Ovary (tissue), 9 donors: Measurements from ENCODE around the gene PSMG3. TPM values are rescaled to one million over a fixed set of nuclear protein-coding genes. Genes with fewer than 3 reads are reported as not detected.

Experiments
- DNase-seq, 5 donors: peaks; one replicate each; pipeline ENCODE4 v3.0.0-alpha.2; 2019 to 2020
- H3K27ac ChIP-seq, 2 donors: fragments of 200-600 bp; one replicate each; pipeline versions ENCODE4 v1.5.1 to v1.8.0; 2019 to 2022
- H3K27me3 ChIP-seq: fragments of 200-600 bp; one replicate; pipeline ENCODE4 v1.8.0; 2022
- H3K36me3 ChIP-seq: fragments of 200-600 bp; sonication (generic); one replicate; pipeline ENCODE4 v1.5.1; 2019
- H3K4me1 ChIP-seq: one replicate; pipeline ENCODE4 v1.8.1; 2013; ENCODE audit warnings: mild to moderate bottlenecking, moderate library complexity; ENCODE audit not compliant: insufficient read depth
- H3K4me3 ChIP-seq: fragments of 200-600 bp; sonication (generic); one replicate; pipeline ENCODE4 v1.5.1; 2017
- H3K9me3 ChIP-seq, 2 donors: fragments of 200-600 bp in 1 of 2; sonication (generic) in 1 of 2; one replicate each; pipeline versions ENCODE4 v1.5.1 to v1.8.1; 2013 to 2019; ENCODE audit warnings: mild to moderate bottlenecking in 1 of 2, moderate library complexity in 1 of 2
- CTCF ChIP-seq, 3 donors: fragments of 450-650 bp in 2 of 3; fragments of 200-600 bp in 1 of 3; IDR thresholded peaks; one replicate each; pipeline versions ENCODE4 v1.5.1 to v1.8.0; 2016 to 2022; ENCODE audit warnings: antibody characterized with exemption in 3 of 3, mild to moderate bottlenecking in 1 of 3
- EP300 ChIP-seq: sonication (generic); formaldehyde crosslinking; IDR thresholded peaks from one replicate; pipeline ENCODE4 v1.6.1; 2017; ENCODE audit warnings: antibody characterized with exemption
- POLR2A ChIP-seq: fragments of 450-650 bp; IDR thresholded peaks from one replicate; pipeline ENCODE4 v1.6.1; 2017; ENCODE audit warnings: antibody characterized with exemption, mild to moderate bottlenecking, moderate library complexity
- WGBS, 3 donors: extraction: QIAGEN DNeasy Blood & Tissue Kit in 1 of 3; methylation state at CpG; one replicate each; pipeline versions ENCODE4 v1.1.5 to v1.1.7; 2013 to 2017; 5-methylcytosine and 5-hydroxymethylcytosine counted together
- intact Hi-C, 4 donors: fragments of 100-400 bp; cut with DNase I; formaldehyde crosslinking; loops; one replicate each; pipeline versions ENCODE4 v1.11.0 to v1.15.1; 2022 to 2023
- polyA plus RNA-seq, 2 donors: library from polyadenylated mRNA; stranded (reverse); fragments of 200-250 nt in 1 of 2; fragments of 350-450 nt in 1 of 2; fragmentation: Illumina TruSeq in 1 of 2; extraction: RNeasy Lipid Tissue Mini Kit (QIAGEN cat#74804) in 1 of 2; gene quantifications; one replicate each; pipeline ENCODE4 v1.2.3, GENCODE V29; 2013 to 2014
- total RNA-seq, 7 donors: library from RNA; depleted of rRNA in 2 of 7; stranded (reverse); fragments of >200 nt in 2 of 7; fragmentation: NEBNext Ultra II Directional in 3 of 7; extraction: Animal tissue kit (Norgen Biotek cat#: 25700) in 3 of 7; gene quantifications; one replicate each; pipeline versions ENCODE4 v1.1.0 to v1.2.4, GENCODE V29; 2016 to 2023
- donor health status: DM: no; HTN: no; CAD: no; lungs with moderate emphysema.
- donor health status: DM: no; HTN: no; CAD: no.
- donor health status: Bipolar disorder and iron deficiency.
- donor health status: DM: yes; HTN: yes; CAD: no.
- donor health status: DM: no; HTN: no; CAD: no.
- donor health status: DM: yes; HTN: yes; CAD: no.

The PSMG3 gene
- total and polyA plus RNA-seq, 9 donors = 12.7 to 34.5 (median 18.6) TPM

GRCh38 chr7:1572111-1572822 is 2.4 kb upstream of the PSMG3 start:
- Histone ChIP-seq H3K27me3 (no peaks in the 10 kb centered on the region), H3K4me3 (no peak overlapping the region), H3K9me3 (no peaks in the 10 kb centered on the region), H3K4me1 (peaks cover 7% of the 10 kb centered on the region), H3K36me3 (no peaks in the 10 kb centered on the region), H3K27ac (no peak overlapping the region)
- intact Hi-C loops = loop anchor here in 3 of 4 donors (5.0 to 10.0 kb wide), 4 partner anchors 35 to 780 kb away; partner anchors contain the start of genes EIF3B (in 1 of the 3) and INTS1 (in 1 of the 3)
- DNase-seq = no peak
- 73 to 79% (median 76%) methylated on average over 7 of the region's 7 CpGs for WGBS, 3 donors
- no peak for TF ChIP-seq POLR2A
- no peak for TF ChIP-seq EP300

GRCh38 chr7:1569440-1569832 is 396 bp downstream of the PSMG3 start:
- Histone ChIP-seq H3K36me3 (no peaks in the 10 kb centered on the region), H3K27me3 (no peaks in the 10 kb centered on the region), H3K4me1 (peaks cover 7% of the 10 kb centered on the region), H3K4me3 (peak overlapping the region; percentile 87), H3K27ac (peak overlapping the region; percentile 62 to 87), H3K9me3 (no peaks in the 10 kb centered on the region)
- TF ChIP-seq POLR2A (no peak), CTCF (IDR thresholded peaks at IDR 0.05) (no peak), EP300 (no peak)
- no peak for DNase-seq
- intact Hi-C loops = no loop called here
- WGBS, 3 donors = 17 to 23% (median 19%) methylated on average over 27 of the region's 27 CpGs

GRCh38 chr7:1569016-1569415 is 816 bp downstream of the PSMG3 start:
- Histone ChIP-seq H3K27ac (peak overlapping the region in 1 of 2 donors; percentile 87), H3K9me3 (no peaks in the 10 kb centered on the region), H3K4me1 (peaks cover 7% of the 10 kb centered on the region), H3K36me3 (no peaks in the 10 kb centered on the region), H3K27me3 (no peaks in the 10 kb centered on the region), H3K4me3 (peak overlapping the region; percentile 87)
- no peak for DNase-seq
- WGBS, 3 donors = 74 to 88% (median 76%) methylated on average over 13 of the region's 13 CpGs
- intact Hi-C loops = no loop called here
- TF ChIP-seq POLR2A = no peak
- no peak for TF ChIP-seq EP300
- no peak for TF ChIP-seq CTCF (IDR thresholded peaks at IDR 0.05)

GRCh38 chr7:1567896-1568510 is 1.8 kb downstream of the PSMG3 start:
- TF ChIP-seq POLR2A = no peak
- no peak for TF ChIP-seq CTCF (IDR thresholded peaks at IDR 0.05)
- TF ChIP-seq EP300 = no peak
- H3K4me1 ChIP-seq = peaks cover 7% of the 10 kb centered on the region
- H3K27me3 ChIP-seq = no peaks in the 10 kb centered on the region
- H3K27ac ChIP-seq = no peak overlapping the region
- intact Hi-C loops = no loop called here
- no peaks in the 10 kb centered on the region for H3K36me3 ChIP-seq
- no peaks in the 10 kb centered on the region for H3K9me3 ChIP-seq
- no peak overlapping the region for H3K4me3 ChIP-seq
- WGBS, 3 donors = 86 to 92% (median 89%) methylated on average over 17 of the region's 17 CpGs
- no peak for DNase-seq
